Lower lobe of right lung (tissue), 2 donors: ENCODE measurements around the gene TBX21. TPM values are rescaled to one million over a fixed set of nuclear protein-coding genes. Genes with fewer than 3 reads are reported as not detected.
A peak's percentile ranks its signal among the peaks of the same experiment; 100 is the strongest.

Experiments used
- ATAC-seq, 2 donors: fragments of 200-7000 bp; cut with Tn5 transposase; one replicate each; pipeline ENCODE4 v1.9.1; 2020 to 2022; ENCODE audit warnings: mild to moderate bottlenecking in 2 of 2, moderate library complexity in 2 of 2
- DNase-seq: peaks from one replicate; pipeline ENCODE4 v3.0.0-alpha.2; 2020
- H3K27ac ChIP-seq: fragments of 200-600 bp; one replicate; pipeline ENCODE4 v1.8.0; 2022
- H3K27me3 ChIP-seq: fragments of 200-600 bp; one replicate; pipeline ENCODE4 v1.8.0; 2022; ENCODE audit warnings: low read depth
- H3K36me3 ChIP-seq: fragments of 200-600 bp; one replicate; pipeline ENCODE4 v1.8.0; 2022; ENCODE audit warnings: mild to moderate bottlenecking
- H3K4me1 ChIP-seq: fragments of 200-600 bp; one replicate; pipeline ENCODE4 v1.8.0; 2022
- H3K4me3 ChIP-seq: fragments of 200-600 bp; one replicate; pipeline ENCODE4 v1.8.0; 2022; ENCODE audit warnings: mild to moderate bottlenecking
- H3K9me3 ChIP-seq: fragments of 200-600 bp; one replicate; pipeline ENCODE4 v1.8.0; 2022
- CTCF ChIP-seq: fragments of 200-600 bp; IDR thresholded peaks from one replicate; pipeline ENCODE4 v1.8.0; 2022; ENCODE audit warnings: antibody characterized with exemption, mild to moderate bottlenecking
- intact Hi-C: fragments of 100-400 bp; cut with DNase I; formaldehyde crosslinking; loops from one replicate; pipeline ENCODE4 v1.11.0; 2022
- total RNA-seq: library from RNA; stranded (reverse); fragmentation: NEBNext Ultra II Directional; extraction: Animal tissue kit (Norgen Biotek cat#: 25700); gene quantifications from one replicate; pipeline ENCODE4 v1.2.1, GENCODE V29; 2021
- donor health status: DM: no; HTN: yes; CAD: no; lungs with severe emphysema.

The TBX21 gene
- total RNA-seq, 1 donor from 2014 or later, result 3.6 TPM

DNA sequence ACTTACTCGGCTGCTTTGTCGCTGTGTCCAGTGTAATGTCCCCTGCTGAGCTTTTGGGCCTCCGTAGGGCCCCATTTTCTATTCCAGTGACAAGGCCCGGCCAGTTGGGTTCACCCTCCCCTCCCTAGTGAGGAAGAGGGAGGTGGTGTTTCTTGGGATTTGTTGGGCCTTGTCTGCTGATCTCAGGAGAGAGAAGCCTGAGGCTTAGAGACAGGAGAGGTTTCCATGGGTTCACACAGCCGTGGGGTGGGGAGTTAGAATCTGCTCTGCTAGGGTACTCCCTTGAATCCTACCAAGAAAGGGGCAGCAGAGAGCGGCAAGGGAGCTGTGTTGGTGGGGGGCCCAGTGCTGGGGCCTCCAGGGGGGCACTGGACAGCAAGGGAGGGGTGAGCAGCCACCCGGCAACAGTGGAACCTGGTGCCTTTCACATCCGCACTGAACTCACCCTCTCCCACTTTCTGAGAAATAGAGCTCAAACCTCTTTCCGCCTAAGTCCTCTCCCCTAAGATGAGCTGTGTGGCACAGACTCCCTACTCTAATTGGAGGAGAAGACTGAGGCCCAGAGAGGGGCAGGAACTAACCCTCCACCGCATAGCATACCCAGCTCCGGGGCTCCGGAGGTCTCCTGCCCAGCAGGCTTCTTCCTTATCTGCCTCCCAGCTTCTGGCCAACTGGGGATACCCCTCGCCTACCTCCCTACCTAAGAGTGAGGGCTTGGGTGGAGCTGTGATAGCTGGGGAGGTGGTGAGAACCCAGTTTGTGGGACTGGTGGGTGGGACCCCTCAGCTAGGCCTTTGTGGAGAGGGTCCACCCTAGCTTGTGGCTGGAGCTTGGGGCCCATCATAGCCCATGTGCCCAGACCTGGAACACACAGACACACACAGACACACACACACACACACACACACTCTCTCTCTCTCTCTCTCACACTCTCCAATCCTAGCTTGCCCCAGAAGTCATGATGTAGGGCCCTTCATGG is 32.3 kb upstream of the TBX21 start:
- intact Hi-C loops, result no loop called here
- no peak overlapping the region for H3K4me3 ChIP-seq
- TF ChIP-seq CTCF, result no peak
- H3K36me3 ChIP-seq, result peaks cover 19% of the 10 kb centered on the region
- peak overlapping the region; percentile 21 for H3K27ac ChIP-seq
- ATAC-seq, result no peak
- H3K4me1 ChIP-seq, result peaks cover 32% of the 10 kb centered on the region
- no peaks in the 10 kb centered on the region for H3K27me3 ChIP-seq
- H3K9me3 ChIP-seq, result no peaks in the 10 kb centered on the region
- peak; percentile 32 for DNase-seq

DNA sequence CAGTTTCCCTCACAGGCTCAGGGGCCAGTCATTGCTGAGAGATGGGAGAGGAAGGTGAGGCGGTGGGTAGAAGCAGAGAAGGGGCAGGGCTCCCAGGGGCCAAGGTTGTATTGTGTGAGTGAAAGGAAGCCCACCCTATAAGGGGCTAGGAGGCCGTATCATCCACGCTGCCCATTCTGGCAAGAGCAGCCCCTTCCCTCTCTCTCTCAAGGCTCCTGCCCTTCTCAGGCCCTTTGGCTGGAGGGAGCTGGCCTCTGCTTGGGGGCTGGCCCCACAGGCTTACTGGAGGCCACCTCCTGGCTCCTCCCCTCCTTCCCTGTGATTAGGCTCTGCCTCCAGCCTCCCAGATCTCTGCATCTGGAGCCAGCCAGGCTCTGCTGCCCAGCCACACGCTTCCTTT is 31.4 kb upstream of the TBX21 start:
- H3K27me3 ChIP-seq, result no peaks in the 10 kb centered on the region
- H3K4me3 ChIP-seq, result no peak overlapping the region
- no peak overlapping the region for H3K27ac ChIP-seq
- DNase-seq (peak; percentile 17), ATAC-seq (no peak)
- H3K36me3 ChIP-seq, result peaks cover 19% of the 10 kb centered on the region
- no peaks in the 10 kb centered on the region for H3K9me3 ChIP-seq
- H3K4me1 ChIP-seq, result peaks cover 31% of the 10 kb centered on the region
- no peak for TF ChIP-seq CTCF
- intact Hi-C loops, result no loop called here

DNA sequence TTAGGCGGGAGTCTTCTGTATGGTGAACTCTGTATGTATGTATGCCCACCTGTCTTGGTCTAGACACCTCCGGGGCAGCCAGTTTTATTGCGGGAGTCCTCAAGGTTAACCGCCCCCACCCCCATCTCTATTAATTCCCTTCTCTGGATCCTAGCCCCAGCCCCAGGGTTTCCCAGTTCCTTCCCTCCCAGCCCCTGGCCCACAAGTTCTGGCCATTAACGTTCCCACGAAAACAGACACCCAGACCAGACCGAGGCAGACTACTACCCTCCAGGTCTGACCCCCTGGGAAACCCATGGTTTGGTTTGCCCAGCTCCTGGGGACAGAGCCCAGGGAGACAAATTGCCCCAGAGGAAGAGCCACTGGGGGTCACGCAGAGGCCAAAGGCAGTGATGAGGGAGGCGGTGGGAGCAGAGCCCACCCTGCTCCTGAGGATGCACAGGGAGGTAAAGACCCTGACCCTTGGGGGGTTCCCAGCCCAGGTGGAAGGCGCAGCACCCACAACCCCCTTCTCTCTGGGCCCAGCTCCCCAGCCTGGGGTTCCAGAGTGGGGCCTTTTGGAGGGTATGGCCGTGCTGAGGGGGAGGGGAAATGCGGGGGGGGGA is 30.5 kb upstream of the TBX21 start:
- H3K27me3 ChIP-seq, result no peaks in the 10 kb centered on the region
- H3K27ac ChIP-seq, result no peak overlapping the region
- ATAC-seq (no peak), DNase-seq (peak; percentile 15)
- peaks cover 19% of the 10 kb centered on the region for H3K36me3 ChIP-seq
- H3K4me3 ChIP-seq, result no peak overlapping the region
- no peak for TF ChIP-seq CTCF
- peaks cover 37% of the 10 kb centered on the region for H3K4me1 ChIP-seq
- no peaks in the 10 kb centered on the region for H3K9me3 ChIP-seq
- intact Hi-C loops, result no loop called here

DNA sequence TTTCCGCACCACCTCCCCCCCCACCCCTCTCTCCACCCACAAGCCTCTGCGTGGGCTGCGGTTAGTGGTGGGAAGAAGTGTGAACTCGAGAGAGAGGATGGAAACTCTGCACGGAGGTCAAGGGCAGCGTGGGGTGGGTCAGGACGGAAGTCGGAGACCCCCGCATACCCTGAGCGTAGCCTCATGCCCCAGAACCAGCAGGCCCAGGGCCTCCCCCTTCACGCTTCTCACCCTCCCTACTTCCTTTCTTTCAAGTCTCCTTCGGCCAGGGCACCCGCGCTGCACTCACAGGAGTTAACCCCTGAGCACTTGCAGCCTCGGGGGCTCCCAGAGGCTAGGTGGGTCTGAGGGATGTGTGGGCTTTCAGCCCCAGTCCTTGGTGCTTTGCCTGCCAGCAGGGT is 29.8 kb upstream of the TBX21 start:
- peaks cover 19% of the 10 kb centered on the region for H3K36me3 ChIP-seq
- ATAC-seq, result peak; percentile 6 to 33
- H3K4me3 ChIP-seq, result no peak overlapping the region
- intact Hi-C loops, result no loop called here
- no peaks in the 10 kb centered on the region for H3K9me3 ChIP-seq
- H3K4me1 ChIP-seq, result peaks cover 37% of the 10 kb centered on the region
- H3K27ac ChIP-seq, result peak overlapping the region; percentile 2
- no peaks in the 10 kb centered on the region for H3K27me3 ChIP-seq
- peak; percentile 56 for DNase-seq
- TF ChIP-seq CTCF, result no peak

DNA sequence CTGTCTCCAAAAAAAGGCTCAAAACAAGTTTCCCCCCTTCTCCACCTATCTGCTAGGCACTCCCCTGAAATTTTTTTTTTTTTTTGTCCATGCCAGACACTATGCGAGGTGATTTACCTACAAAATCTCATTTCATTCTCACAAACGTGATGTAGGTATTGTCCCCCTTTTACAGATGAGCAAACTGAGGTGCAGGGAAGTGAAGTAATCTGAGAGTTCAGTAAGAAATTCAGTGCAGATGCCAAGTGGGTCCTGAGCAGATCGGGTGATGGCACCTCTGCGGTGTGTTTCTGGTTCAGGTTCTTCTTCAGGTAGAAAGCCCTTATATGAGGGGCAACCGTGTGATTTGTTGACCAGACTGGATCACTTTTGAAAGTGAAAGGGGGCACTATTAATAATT is 29.4 kb upstream of the TBX21 start:
- ATAC-seq (no peak), DNase-seq (peak; percentile 9)
- Histone ChIP-seq H3K27me3 (no peaks in the 10 kb centered on the region), H3K27ac (peak overlapping the region; percentile 2), H3K36me3 (peaks cover 19% of the 10 kb centered on the region), H3K4me3 (no peak overlapping the region), H3K4me1 (peaks cover 37% of the 10 kb centered on the region), H3K9me3 (no peaks in the 10 kb centered on the region)
- no peak for TF ChIP-seq CTCF
- intact Hi-C loops, result no loop called here
